ENCODE data around the gene MEGF9. TPM values are rescaled to one million over a fixed set of nuclear protein-coding genes. Genes with fewer than 3 reads are reported as not detected.

MEGF9 gene
- total RNA-seq, 1 donor from 2014 or later: 17.7 TPM

DNA sequence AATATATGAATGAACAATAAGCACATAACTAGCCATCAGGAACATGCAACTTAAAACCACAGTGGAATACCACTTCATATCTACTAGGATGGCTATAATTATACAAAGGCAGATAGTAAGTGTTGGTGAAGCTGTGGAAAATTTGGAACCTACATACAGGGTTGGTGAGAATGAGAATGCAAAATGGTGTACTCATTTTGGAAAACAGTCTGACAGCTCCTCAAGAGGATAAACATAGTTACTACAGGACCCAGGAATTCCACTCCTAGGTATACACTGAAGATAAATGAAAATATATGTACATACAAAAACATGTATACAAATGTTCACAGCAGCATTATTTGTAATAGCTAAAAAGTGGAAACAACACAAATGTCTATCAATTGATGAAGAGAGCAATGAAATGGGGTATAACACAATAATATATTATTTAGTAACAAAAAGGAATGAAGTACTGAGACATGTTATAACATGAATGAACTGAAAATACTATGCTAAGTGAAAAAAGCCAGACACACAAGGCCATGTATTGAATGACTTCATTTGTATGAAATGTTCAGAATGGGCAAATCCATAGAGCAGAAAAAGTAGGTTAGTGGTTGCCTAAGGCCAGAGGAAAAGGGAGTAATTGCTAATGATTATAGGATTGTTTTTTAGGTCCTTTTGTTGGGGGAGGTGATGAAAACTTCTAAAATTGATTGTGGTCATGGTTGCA lies 103.1 kb downstream of the MEGF9 start:
- Histone ChIP-seq H3K27ac (ENCODE audit: low read depth, low read length) (no peak overlapping the region), H3K4me1 (ENCODE audit: insufficient read depth, low read length) (peaks cover 8% of the 10 kb centered on the region), H2AFZ (ENCODE audit: low read depth, low read length) (no peak overlapping the region), H3K36me3 (ENCODE audit: insufficient read depth, low read length) (no peaks in the 10 kb centered on the region), H3K9ac (ENCODE audit: low read length) (no peak overlapping the region), H3K79me2 (ENCODE audit: insufficient read depth, low read length) (no peaks in the 10 kb centered on the region), H3K4me2 (ENCODE audit: low read length) (no peak overlapping the region), H3K9me3 (ENCODE audit: insufficient read depth, low read depth, low read length) (no peaks in the 10 kb centered on the region), H3K27me3 (ENCODE audit: insufficient read depth, low read length) (no peaks in the 10 kb centered on the region), H3K4me3 (ENCODE audit: insufficient read depth, low read depth, low read length) (no peak overlapping the region), H4K20me1 (ENCODE audit: insufficient read depth, low read length) (no peaks in the 10 kb centered on the region)
- no peaks in the 10 kb centered on the region for H3K36me3 Mint-ChIP-seq (ENCODE audit: low read depth, unreplicated experiment)
- no peak for FAIRE-seq
- TF ChIP-seq, protein P1, sequence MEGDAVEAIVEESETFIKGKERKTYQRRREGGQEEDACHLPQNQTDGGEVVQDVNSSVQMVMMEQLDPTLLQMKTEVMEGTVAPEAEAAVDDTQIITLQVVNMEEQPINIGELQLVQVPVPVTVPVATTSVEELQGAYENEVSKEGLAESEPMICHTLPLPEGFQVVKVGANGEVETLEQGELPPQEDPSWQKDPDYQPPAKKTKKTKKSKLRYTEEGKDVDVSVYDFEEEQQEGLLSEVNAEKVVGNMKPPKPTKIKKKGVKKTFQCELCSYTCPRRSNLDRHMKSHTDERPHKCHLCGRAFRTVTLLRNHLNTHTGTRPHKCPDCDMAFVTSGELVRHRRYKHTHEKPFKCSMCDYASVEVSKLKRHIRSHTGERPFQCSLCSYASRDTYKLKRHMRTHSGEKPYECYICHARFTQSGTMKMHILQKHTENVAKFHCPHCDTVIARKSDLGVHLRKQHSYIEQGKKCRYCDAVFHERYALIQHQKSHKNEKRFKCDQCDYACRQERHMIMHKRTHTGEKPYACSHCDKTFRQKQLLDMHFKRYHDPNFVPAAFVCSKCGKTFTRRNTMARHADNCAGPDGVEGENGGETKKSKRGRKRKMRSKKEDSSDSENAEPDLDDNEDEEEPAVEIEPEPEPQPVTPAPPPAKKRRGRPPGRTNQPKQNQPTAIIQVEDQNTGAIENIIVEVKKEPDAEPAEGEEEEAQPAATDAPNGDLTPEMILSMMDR (IDR thresholded peaks at IDR 0.05; ENCODE audit: insufficient read depth, low read depth, low read length): peak; percentile 18
- no peak for TF ChIP-seq EZH2 (IDR thresholded peaks at IDR 0.05; ENCODE audit: insufficient read depth, low read length)
- H3K4me1 Mint-ChIP-seq (ENCODE audit: low read depth, unreplicated experiment): peaks cover 18% of the 10 kb centered on the region
- no peaks in the 10 kb centered on the region for H3K9me3 Mint-ChIP-seq (ENCODE audit: unreplicated experiment)
- H3K27ac Mint-ChIP-seq (ENCODE audit: unreplicated experiment): peak overlapping the region; percentile 69
- DNase-seq (ENCODE audit: low read depth): no peak
- H3K27me3 Mint-ChIP-seq (ENCODE audit: low read depth, unreplicated experiment): no peaks in the 10 kb centered on the region
- no peak overlapping the region for H3K4me3 Mint-ChIP-seq (ENCODE audit: unreplicated experiment)

DNA sequence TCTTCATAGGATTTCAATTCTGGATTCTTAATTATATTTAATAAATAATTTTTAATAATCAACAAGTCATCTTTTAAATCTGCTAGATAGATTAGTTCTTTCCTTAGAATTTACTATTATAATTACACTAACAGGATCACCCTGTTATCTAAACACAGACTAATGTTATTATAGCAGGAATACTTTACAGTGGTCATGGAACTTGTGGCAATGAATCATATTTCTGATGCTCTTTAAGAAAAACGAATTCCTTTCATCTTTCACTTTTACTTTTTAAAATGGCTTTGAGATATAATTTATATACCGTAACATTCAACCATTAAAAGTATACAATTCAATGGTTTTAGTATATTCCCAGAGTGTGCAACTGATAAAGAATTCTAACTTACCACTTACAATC lies 104.6 kb downstream of the MEGF9 start:
- FAIRE-seq: no peak
- no peaks in the 10 kb centered on the region for H3K79me2 ChIP-seq (ENCODE audit: insufficient read depth, low read length)
- Mint-ChIP-seq H3K4me1 (ENCODE audit: low read depth, unreplicated experiment) (peaks cover 18% of the 10 kb centered on the region), H3K27me3 (ENCODE audit: low read depth, unreplicated experiment) (no peaks in the 10 kb centered on the region), H3K9me3 (ENCODE audit: unreplicated experiment) (no peaks in the 10 kb centered on the region), H3K36me3 (ENCODE audit: low read depth, unreplicated experiment) (peaks cover 6% of the 10 kb centered on the region), H3K27ac (ENCODE audit: unreplicated experiment) (peak overlapping the region; percentile 35), H3K4me3 (ENCODE audit: unreplicated experiment) (no peak overlapping the region)
- H3K4me1 ChIP-seq (ENCODE audit: insufficient read depth, low read length): peaks cover 8% of the 10 kb centered on the region
- peak; percentile 40 for DNase-seq (ENCODE audit: low read depth)
- H3K4me3 ChIP-seq (ENCODE audit: insufficient read depth, low read depth, low read length): no peak overlapping the region
- peak overlapping the region; percentile 10 for H3K27ac ChIP-seq (ENCODE audit: low read depth, low read length)
- no peaks in the 10 kb centered on the region for H3K36me3 ChIP-seq (ENCODE audit: insufficient read depth, low read length)
- no peaks in the 10 kb centered on the region for H4K20me1 ChIP-seq (ENCODE audit: insufficient read depth, low read length)
- no peaks in the 10 kb centered on the region for H3K9me3 ChIP-seq (ENCODE audit: insufficient read depth, low read depth, low read length)
- H3K27me3 ChIP-seq (ENCODE audit: insufficient read depth, low read length): no peaks in the 10 kb centered on the region
- TF ChIP-seq, protein P1 (IDR thresholded peaks at IDR 0.05; ENCODE audit: insufficient read depth, low read depth, low read length): no peak
- no peak for TF ChIP-seq EZH2 (IDR thresholded peaks at IDR 0.05; ENCODE audit: insufficient read depth, low read length)
- H3K4me2 ChIP-seq (ENCODE audit: low read length): peak overlapping the region; percentile 45
- no peak overlapping the region for H2AFZ ChIP-seq (ENCODE audit: low read depth, low read length)
- no peak overlapping the region for H3K9ac ChIP-seq (ENCODE audit: low read length)

DNA sequence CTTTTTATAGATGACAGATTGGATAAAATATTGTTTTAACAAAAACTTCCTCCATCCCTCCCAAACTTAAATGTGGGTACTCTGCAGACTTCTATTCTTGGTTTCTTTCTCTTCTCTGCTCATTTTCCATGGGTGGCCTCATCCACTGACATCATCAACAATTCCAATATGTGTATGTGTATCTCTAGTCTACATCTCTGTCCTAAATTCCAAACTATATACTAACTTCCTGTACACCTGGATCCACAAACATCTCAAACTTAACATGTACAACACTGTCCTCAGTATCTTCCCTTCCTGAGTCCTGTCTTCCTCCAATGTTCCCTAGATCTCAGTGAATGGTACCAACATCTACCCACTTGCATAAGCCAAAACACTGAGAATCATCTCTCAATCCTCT lies 105.8 kb downstream of the MEGF9 start:
- TF ChIP-seq EZH2 (IDR thresholded peaks at IDR 0.05; ENCODE audit: insufficient read depth, low read length): no peak
- TF ChIP-seq, protein P1 (IDR thresholded peaks at IDR 0.05; ENCODE audit: insufficient read depth, low read depth, low read length): no peak
- DNase-seq (ENCODE audit: low read depth) (peak; percentile 12), FAIRE-seq (no peak)
- Histone ChIP-seq H3K9ac (ENCODE audit: low read length) (no peak overlapping the region), H3K4me2 (ENCODE audit: low read length) (no peak overlapping the region), H3K9me3 (ENCODE audit: insufficient read depth, low read depth, low read length) (no peaks in the 10 kb centered on the region), H2AFZ (ENCODE audit: low read depth, low read length) (no peak overlapping the region), H3K79me2 (ENCODE audit: insufficient read depth, low read length) (no peaks in the 10 kb centered on the region), H3K36me3 (ENCODE audit: insufficient read depth, low read length) (no peaks in the 10 kb centered on the region), H3K4me1 (ENCODE audit: insufficient read depth, low read length) (peaks cover 8% of the 10 kb centered on the region), H3K27ac (ENCODE audit: low read depth, low read length) (no peak overlapping the region), H3K4me3 (ENCODE audit: insufficient read depth, low read depth, low read length) (no peak overlapping the region), H3K27me3 (ENCODE audit: insufficient read depth, low read length) (no peaks in the 10 kb centered on the region), H4K20me1 (ENCODE audit: insufficient read depth, low read length) (no peaks in the 10 kb centered on the region)
- peak overlapping the region; percentile 41 for H3K27ac Mint-ChIP-seq (ENCODE audit: unreplicated experiment)
- no peaks in the 10 kb centered on the region for H3K27me3 Mint-ChIP-seq (ENCODE audit: low read depth, unreplicated experiment)
- H3K4me1 Mint-ChIP-seq (ENCODE audit: low read depth, unreplicated experiment): peaks cover 20% of the 10 kb centered on the region
- H3K9me3 Mint-ChIP-seq (ENCODE audit: unreplicated experiment): no peaks in the 10 kb centered on the region
- H3K4me3 Mint-ChIP-seq (ENCODE audit: unreplicated experiment): no peak overlapping the region
- peaks cover 10% of the 10 kb centered on the region for H3K36me3 Mint-ChIP-seq (ENCODE audit: low read depth, unreplicated experiment)

All from astrocyte (in vitro differentiated cells and primary cell).